Measurements from ENCODE around the gene TTC28. TPM values are rescaled to one million over a fixed set of nuclear protein-coding genes. Genes with fewer than 3 reads are reported as not detected.
"Not testable (repeated sequence)": the region's sequence is repeated elsewhere in the genome, so short reads cannot be mapped to it uniquely, and the experiment has no call there.

The TTC28 gene
- total RNA-seq, 2 experiments from 2014 or later, result 1.6 to 1.9 TPM

DNA sequence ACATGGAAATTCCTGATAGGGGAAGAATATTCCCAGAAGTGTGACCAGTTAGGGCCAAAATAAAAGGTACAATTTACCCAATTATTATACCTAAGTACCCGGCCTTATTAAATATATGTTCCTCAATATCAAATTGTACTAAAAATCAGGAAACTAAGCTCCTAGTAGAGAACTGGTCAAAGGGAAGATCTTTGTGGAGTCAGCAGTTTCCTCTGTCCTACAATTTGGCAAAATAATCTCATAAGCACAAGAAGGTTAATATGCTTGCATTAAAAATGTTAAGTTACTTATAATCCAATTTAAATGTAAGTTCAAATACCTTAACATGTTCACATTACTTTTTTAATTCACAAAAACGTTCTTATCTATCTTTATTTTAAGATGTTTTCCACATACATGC lies 10.3 kb downstream of the TTC28 start:
- no peaks in the 10 kb centered on the region for H3K36me3 Mint-ChIP-seq (ENCODE audit: low read depth)
- intact Hi-C loops (cut with micrococcal nuclease), result no loop called here
- CTCF ChIA-PET, result no interaction called here
- no peak overlapping the region for H3K4me3 Mint-ChIP-seq
- H3K27ac Mint-ChIP-seq, result no peak overlapping the region
- H3K4me1 Mint-ChIP-seq (ENCODE audit: low read depth), result peaks cover 16% of the 10 kb centered on the region
- DNase-seq, result no peak
- peaks cover 1% of the 10 kb centered on the region for H3K9me3 Mint-ChIP-seq
- H3K27me3 Mint-ChIP-seq (ENCODE audit: low read depth), result peaks cover 34% of the 10 kb centered on the region

DNA sequence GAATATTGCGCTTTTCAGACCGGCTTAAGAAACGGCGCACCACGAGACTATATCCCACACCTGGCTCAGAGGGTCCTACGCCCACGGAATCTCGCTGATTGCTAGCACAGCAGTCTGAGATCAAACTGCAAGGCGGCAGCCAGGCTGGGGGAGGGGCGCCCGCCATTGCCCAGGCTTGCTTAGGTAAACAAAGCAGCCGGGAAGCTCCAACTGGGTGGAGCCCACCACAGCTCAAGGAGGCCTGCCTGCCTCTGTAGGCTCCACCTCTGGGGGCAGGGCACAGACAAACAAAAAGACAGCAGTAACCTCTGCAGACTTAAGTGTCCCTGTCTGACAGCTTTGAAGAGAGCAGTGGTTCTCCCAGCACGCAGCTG lies 16.1 kb downstream of the TTC28 start:
- H3K9me3 Mint-ChIP-seq; H3K27ac Mint-ChIP-seq; CTCF ChIA-PET; H3K4me3 Mint-ChIP-seq; intact Hi-C loops (cut with micrococcal nuclease); DNase-seq; H3K4me1 Mint-ChIP-seq (ENCODE audit: low read depth); H3K36me3 Mint-ChIP-seq (ENCODE audit: low read depth): not testable (repeated sequence)
- H3K27me3 Mint-ChIP-seq (ENCODE audit: low read depth), result peaks cover 12% of the 10 kb centered on the region

DNA sequence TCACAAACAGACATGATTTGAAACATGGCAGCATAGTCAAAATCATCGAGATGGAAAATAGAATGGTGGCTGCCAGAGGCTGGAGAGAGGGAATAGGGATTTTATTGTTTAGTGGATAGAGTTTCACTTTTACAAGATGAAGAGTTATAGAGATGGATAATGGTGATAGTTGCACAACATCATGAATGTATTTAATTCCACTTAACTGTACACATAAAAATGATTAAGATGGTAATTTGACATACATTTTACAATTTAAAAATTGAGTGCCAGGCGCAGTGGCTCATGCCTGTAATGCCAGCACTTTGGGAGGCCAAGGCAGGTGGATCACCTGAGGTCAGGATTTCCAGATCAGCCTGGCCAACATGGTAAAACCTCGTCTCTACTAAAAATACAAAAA lies 21.2 kb downstream of the TTC28 start:
- no peak overlapping the region for H3K4me3 Mint-ChIP-seq
- H3K27me3 Mint-ChIP-seq (ENCODE audit: low read depth), result peaks cover 38% of the 10 kb centered on the region
- no peaks in the 10 kb centered on the region for H3K4me1 Mint-ChIP-seq (ENCODE audit: low read depth)
- CTCF ChIA-PET, result no interaction called here
- no peak overlapping the region for H3K27ac Mint-ChIP-seq
- no peaks in the 10 kb centered on the region for H3K36me3 Mint-ChIP-seq (ENCODE audit: low read depth)
- H3K9me3 Mint-ChIP-seq, result no peaks in the 10 kb centered on the region
- intact Hi-C loops (cut with micrococcal nuclease), result no loop called here
- no peak for DNase-seq

DNA sequence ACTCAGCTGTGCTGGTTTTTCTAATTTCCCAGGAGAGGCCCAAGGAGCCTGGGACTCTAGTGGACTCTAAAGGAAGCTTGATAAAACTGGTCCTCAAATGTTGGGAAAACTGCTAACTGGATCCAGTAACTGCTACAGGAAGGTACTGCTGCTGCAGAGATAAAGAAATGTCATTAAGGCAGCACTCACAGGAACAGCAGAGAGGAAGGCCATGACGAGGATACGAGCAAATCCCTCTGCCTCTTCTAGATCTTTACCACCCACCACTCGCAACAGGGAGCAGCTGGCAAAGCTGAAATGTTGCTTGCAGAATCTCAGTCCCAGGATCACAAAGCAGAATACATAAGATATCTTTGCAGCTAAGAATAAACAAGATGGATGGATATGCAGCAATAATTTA lies 23.5 kb downstream of the TTC28 start:
- H3K27ac Mint-ChIP-seq, result no peak overlapping the region
- no peak overlapping the region for H3K4me3 Mint-ChIP-seq
- no peak for DNase-seq
- intact Hi-C loops (cut with micrococcal nuclease), result no loop called here
- peaks cover 45% of the 10 kb centered on the region for H3K27me3 Mint-ChIP-seq (ENCODE audit: low read depth)
- H3K4me1 Mint-ChIP-seq (ENCODE audit: low read depth), result no peaks in the 10 kb centered on the region
- no peaks in the 10 kb centered on the region for H3K36me3 Mint-ChIP-seq (ENCODE audit: low read depth)
- H3K9me3 Mint-ChIP-seq, result no peaks in the 10 kb centered on the region
- CTCF ChIA-PET, result no interaction called here

DNA sequence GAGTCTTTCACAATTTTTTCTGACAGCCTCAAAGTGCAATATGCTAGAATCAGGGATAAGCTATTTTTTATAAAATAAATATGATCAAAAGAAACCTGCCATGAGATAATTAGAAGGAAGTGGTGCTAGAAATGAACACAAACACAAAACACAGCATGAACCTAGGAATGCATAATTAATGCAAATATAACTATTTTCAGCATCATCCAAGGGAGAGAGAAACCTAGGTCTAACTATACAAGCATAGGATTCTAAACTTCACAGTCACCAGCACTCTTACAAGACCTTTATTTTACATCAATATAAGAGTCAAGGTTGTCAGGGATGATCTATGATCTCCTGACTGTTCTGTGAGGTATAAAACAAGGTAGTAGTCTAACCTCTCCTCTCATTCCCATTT lies 29.2 kb downstream of the TTC28 start:
- Mint-ChIP-seq H3K4me3 (no peak overlapping the region), H3K4me1 (ENCODE audit: low read depth) (no peaks in the 10 kb centered on the region), H3K27me3 (ENCODE audit: low read depth) (peaks cover 45% of the 10 kb centered on the region), H3K36me3 (ENCODE audit: low read depth) (no peaks in the 10 kb centered on the region), H3K27ac (no peak overlapping the region), H3K9me3 (no peaks in the 10 kb centered on the region)
- CTCF ChIA-PET, result no interaction called here
- intact Hi-C loops (cut with micrococcal nuclease), result no loop called here
- DNase-seq, result no peak

DNA sequence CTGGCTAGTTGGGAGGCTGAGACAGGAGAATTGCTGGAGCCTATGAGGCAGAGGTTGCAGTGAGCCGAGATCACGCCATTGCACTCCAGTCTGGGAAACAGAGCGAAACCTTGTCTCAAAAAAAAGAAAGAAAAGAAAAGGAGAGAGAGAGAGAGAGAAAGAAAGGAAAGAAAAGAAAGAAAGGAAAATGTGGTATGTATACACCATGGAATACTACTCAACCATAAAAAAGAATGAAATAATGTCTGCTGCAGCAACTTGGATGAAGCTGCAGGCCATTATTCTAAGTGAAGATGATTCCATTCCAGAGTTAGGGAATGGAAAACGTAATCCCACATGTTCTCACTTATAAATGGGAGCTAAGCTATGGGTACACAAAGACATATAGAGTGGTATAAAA lies 30.8 kb downstream of the TTC28 start:
- intact Hi-C loops (cut with micrococcal nuclease), result no loop called here
- DNase-seq, result no peak
- no peaks in the 10 kb centered on the region for H3K9me3 Mint-ChIP-seq
- H3K27me3 Mint-ChIP-seq (ENCODE audit: low read depth), result peaks cover 46% of the 10 kb centered on the region
- no peaks in the 10 kb centered on the region for H3K4me1 Mint-ChIP-seq (ENCODE audit: low read depth)
- H3K36me3 Mint-ChIP-seq (ENCODE audit: low read depth), result no peaks in the 10 kb centered on the region
- no peak overlapping the region for H3K4me3 Mint-ChIP-seq
- no peak overlapping the region for H3K27ac Mint-ChIP-seq
- CTCF ChIA-PET, result no interaction called here

DNA sequence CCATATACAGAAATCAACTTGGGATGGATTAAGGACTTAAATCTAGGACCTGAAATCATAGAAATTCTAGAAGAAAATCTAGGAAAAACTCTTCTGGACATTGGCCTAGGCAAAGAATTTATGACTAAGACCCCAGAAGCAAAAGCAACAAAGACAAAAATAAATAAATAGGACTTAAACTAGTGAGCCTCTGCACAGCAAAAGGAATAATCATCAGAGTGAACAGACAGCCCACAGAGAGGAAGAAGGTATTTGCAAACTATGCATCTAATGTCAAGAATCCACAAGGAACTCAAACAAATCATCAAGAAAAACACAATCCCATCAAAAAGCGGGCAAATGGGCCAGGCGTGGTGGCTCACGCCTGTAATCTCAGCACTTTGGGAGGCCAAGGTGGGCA lies 32.4 kb downstream of the TTC28 start:
- no peaks in the 10 kb centered on the region for H3K9me3 Mint-ChIP-seq
- H3K4me1 Mint-ChIP-seq (ENCODE audit: low read depth), result no peaks in the 10 kb centered on the region
- no peak overlapping the region for H3K27ac Mint-ChIP-seq
- CTCF ChIA-PET, result interaction anchor here (0.5 kb wide), 1 partner anchor 588 kb away, joined by 3 read pairs; no protein-coding TSS in a partner anchor
- H3K27me3 Mint-ChIP-seq (ENCODE audit: low read depth), result peaks cover 39% of the 10 kb centered on the region
- no peak overlapping the region for H3K4me3 Mint-ChIP-seq
- no peak for DNase-seq
- no peaks in the 10 kb centered on the region for H3K36me3 Mint-ChIP-seq (ENCODE audit: low read depth)
- intact Hi-C loops (cut with micrococcal nuclease), result no loop called here

DNA sequence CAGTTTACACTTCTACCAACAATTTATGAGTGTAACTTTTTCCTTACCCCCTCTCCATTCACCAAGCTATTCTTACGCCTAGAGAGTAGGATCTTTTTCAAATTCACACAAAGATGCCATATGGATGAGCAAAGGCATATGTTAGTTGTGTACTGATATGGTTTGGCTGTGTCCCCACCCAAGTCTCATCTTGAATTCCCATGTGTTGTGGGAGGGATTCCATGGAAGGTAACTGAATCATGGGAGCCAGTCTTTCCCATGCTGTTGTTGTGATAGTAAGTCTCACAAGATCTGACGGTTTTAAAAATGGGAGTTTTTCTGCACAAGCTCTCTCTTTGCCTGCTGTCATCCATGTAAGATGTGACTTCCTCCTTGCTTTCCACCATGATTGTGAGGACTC lies 40.3 kb downstream of the TTC28 start:
- Mint-ChIP-seq H3K36me3 (ENCODE audit: low read depth) (no peaks in the 10 kb centered on the region), H3K27me3 (ENCODE audit: low read depth) (peaks cover 18% of the 10 kb centered on the region), H3K4me3 (no peak overlapping the region), H3K27ac (no peak overlapping the region), H3K4me1 (ENCODE audit: low read depth) (no peaks in the 10 kb centered on the region), H3K9me3 (no peaks in the 10 kb centered on the region)
- DNase-seq, result no peak
- intact Hi-C loops (cut with micrococcal nuclease), result no loop called here
- CTCF ChIA-PET, result no interaction called here

DNA sequence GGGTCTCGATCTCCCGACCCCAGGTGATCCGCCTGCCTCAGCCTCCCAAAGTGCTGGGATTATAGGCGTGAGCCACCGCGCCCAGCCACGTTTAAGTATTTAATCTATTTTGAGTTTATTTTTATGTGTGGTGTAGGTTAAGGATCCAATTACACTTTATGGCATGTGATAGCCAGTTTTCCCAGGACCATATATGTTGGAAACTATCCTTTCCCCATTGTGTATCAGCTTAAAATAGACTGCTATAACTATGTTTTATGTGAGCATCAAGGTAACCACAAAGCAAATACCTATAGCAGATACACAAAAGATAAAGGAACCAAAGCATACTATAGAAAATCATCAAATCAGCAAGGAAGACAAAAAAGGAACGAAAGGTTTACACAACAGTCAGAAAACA lies 42.4 kb downstream of the TTC28 start:
- Mint-ChIP-seq H3K27ac (no peak overlapping the region), H3K4me1 (ENCODE audit: low read depth) (no peaks in the 10 kb centered on the region), H3K27me3 (ENCODE audit: low read depth) (peaks cover 20% of the 10 kb centered on the region), H3K9me3 (no peaks in the 10 kb centered on the region), H3K4me3 (no peak overlapping the region), H3K36me3 (ENCODE audit: low read depth) (no peaks in the 10 kb centered on the region)
- CTCF ChIA-PET, result no interaction called here
- intact Hi-C loops (cut with micrococcal nuclease), result no loop called here
- no peak for DNase-seq

DNA sequence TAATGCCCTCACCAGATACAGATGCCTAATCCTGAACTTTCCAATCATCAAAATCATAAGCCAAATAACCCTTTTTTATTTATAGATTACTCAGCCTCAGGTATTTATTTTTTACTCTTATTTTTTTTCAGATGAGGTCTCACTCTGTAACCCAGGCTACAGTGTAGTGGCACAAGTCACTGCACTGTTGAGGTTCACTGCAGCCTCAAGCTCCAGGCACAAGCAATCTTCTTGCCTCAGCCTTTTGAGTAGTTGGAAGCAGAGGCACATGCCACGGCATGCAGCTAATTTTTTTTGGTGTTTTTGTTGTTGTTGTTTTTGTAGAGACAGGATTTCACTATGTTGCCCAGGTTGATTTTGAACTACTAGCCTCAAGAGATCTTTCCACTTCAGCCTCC lies 49.5 kb downstream of the TTC28 start:
- no peak for DNase-seq
- H3K27me3 Mint-ChIP-seq (ENCODE audit: low read depth), result peaks cover 21% of the 10 kb centered on the region
- no peak overlapping the region for H3K27ac Mint-ChIP-seq
- no peaks in the 10 kb centered on the region for H3K36me3 Mint-ChIP-seq (ENCODE audit: low read depth)
- CTCF ChIA-PET, result no interaction called here
- H3K4me3 Mint-ChIP-seq, result no peak overlapping the region
- intact Hi-C loops (cut with micrococcal nuclease), result no loop called here
- no peaks in the 10 kb centered on the region for H3K9me3 Mint-ChIP-seq
- no peaks in the 10 kb centered on the region for H3K4me1 Mint-ChIP-seq (ENCODE audit: low read depth)

DNA sequence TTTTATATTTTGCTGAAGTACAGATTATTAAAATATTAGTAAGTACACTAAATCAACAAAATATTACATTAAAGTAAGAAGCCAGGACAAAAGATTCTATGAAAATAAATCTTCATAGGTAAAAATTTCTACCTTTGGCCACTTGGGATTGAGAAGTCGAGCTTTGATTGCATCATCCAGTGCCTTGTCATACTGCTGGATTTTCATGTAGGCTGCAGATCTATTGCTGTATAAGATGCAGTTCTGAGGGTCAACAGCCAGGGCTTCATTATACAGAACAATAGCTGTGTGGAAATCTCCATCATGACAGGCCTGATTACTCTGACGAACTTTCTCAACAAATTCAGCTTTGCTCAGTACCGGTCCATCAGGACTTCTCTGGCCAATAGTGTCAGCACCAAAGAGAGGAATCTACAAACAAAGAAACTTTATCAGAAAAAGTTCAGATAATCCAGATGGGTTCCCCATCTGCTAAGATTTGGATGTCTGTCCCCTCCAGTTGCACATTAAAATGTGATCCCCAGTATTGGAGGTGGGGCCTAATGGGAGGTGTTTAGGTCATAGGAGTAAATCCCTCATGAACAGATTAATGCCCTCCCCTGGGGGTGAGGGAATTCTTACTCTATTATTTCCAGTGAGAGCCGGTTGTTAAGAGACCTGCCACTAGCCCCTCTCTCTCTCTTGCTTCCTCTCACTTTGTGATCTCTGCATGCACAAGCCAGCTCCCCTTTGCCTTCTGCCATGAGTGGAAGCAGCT lies 50.0 kb downstream of the TTC28 start:
- no peaks in the 10 kb centered on the region for H3K9me3 Mint-ChIP-seq
- H3K36me3 Mint-ChIP-seq (ENCODE audit: low read depth), result no peaks in the 10 kb centered on the region
- CTCF ChIA-PET, result no interaction called here
- no peak overlapping the region for H3K27ac Mint-ChIP-seq
- intact Hi-C loops (cut with micrococcal nuclease), result no loop called here
- peaks cover 23% of the 10 kb centered on the region for H3K27me3 Mint-ChIP-seq (ENCODE audit: low read depth)
- DNase-seq, result no peak
- no peak overlapping the region for H3K4me3 Mint-ChIP-seq
- no peaks in the 10 kb centered on the region for H3K4me1 Mint-ChIP-seq (ENCODE audit: low read depth)

DNA sequence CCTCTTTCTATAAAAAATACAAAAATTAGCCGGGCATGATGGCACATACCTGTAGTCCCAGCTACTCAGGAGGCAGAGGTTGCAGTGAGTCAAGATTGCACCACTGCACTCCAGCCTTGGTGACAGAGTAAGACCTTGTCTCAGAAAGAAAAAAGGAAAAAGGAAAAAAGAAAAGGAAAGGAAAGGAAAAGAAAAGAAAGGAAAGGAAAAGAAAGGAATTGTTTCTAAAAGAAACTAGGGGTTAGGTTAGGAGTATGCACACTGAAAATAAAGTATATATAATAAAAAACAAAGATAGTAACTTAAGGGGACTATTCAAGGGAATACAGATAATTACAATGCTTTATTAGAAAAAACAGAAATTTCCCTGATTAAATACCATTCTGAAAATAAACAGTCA lies 50.9 kb downstream of the TTC28 start:
- Mint-ChIP-seq H3K27me3 (ENCODE audit: low read depth) (peaks cover 26% of the 10 kb centered on the region), H3K4me1 (ENCODE audit: low read depth) (no peaks in the 10 kb centered on the region), H3K36me3 (ENCODE audit: low read depth) (no peaks in the 10 kb centered on the region), H3K27ac (no peak overlapping the region), H3K9me3 (no peaks in the 10 kb centered on the region), H3K4me3 (no peak overlapping the region)
- CTCF ChIA-PET, result no interaction called here
- DNase-seq, result no peak
- intact Hi-C loops (cut with micrococcal nuclease), result no loop called here

DNA sequence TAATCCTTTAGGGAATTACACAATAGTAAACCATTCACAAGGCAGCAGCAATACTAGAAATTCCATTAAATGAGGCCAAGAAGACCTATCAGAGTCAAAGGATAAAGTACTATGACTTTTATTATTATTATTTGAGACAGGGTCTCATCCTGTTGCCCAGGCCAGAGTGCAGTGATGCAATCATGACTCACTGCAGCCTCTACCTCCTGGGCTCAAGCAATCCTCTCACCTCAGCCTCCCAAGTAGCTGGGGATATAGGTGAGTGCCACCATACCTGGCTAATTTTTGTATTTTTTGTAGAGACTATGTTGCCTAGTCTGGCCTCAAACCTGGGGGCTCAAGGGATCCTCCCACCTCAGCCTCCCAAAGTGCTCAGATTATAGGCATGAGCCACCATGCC lies 51.8 kb downstream of the TTC28 start:
- Mint-ChIP-seq H3K4me1 (ENCODE audit: low read depth) (no peaks in the 10 kb centered on the region), H3K27me3 (ENCODE audit: low read depth) (peaks cover 29% of the 10 kb centered on the region), H3K9me3 (no peaks in the 10 kb centered on the region), H3K36me3 (ENCODE audit: low read depth) (no peaks in the 10 kb centered on the region), H3K4me3 (no peak overlapping the region), H3K27ac (no peak overlapping the region)
- intact Hi-C loops (cut with micrococcal nuclease), result no loop called here
- CTCF ChIA-PET, result no interaction called here
- no peak for DNase-seq

Data from activated naive CD4-positive, alpha-beta T cell treated with anti-CD3 and anti-CD28 coated beads for 36 hours (primary cell).